PC-9 (cell line): ENCODE data around the gene KDM4C.

ENCODE experiments used
- EZH2 ChIP-seq: fragments of 200-600 bp; sonication (generic); IDR thresholded peaks from 2 replicates; pipeline ENCODE4 v1.8.0; 2017; ENCODE audit warnings: antibody characterized with exemption, low read depth
- TF ChIP-seq, protein P1 (sequence below): fragments of 200-600 bp; sonication (generic); conservative IDR thresholded peaks from 2 replicates; pipeline ENCODE4 v1.6.1; 2017; ENCODE audit warnings: mixed run types, antibody characterized with exemption, mild to moderate bottlenecking, moderate library complexity

- TF ChIP-seq, protein P1, sequence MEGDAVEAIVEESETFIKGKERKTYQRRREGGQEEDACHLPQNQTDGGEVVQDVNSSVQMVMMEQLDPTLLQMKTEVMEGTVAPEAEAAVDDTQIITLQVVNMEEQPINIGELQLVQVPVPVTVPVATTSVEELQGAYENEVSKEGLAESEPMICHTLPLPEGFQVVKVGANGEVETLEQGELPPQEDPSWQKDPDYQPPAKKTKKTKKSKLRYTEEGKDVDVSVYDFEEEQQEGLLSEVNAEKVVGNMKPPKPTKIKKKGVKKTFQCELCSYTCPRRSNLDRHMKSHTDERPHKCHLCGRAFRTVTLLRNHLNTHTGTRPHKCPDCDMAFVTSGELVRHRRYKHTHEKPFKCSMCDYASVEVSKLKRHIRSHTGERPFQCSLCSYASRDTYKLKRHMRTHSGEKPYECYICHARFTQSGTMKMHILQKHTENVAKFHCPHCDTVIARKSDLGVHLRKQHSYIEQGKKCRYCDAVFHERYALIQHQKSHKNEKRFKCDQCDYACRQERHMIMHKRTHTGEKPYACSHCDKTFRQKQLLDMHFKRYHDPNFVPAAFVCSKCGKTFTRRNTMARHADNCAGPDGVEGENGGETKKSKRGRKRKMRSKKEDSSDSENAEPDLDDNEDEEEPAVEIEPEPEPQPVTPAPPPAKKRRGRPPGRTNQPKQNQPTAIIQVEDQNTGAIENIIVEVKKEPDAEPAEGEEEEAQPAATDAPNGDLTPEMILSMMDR: no peak
- no peak for TF ChIP-seq EZH2
Measured at GRCh38 chr9:7177383-7177782, 419.6 kb downstream of the KDM4C start.
